ENCODE measurements around the gene EFTUD2.

GRCh38 chr17:44948315-44948795, 49.1 kb upstream of the EFTUD2 start:
- TF ChIP-seq CTCF (IDR thresholded peaks at IDR 0.05; ENCODE audit: low read depth, low read length) (no peak), EZH2phosphoT487 (IDR thresholded peaks at IDR 0.05; ENCODE audit: low read depth) (no peak)

All from OCI-LY3 (cell line).